Bone marrow (tissue), 2 donors: ENCODE measurements around the gene DYRK1A.

Experiments used
- DNase-seq, 2 donors: peaks; one replicate each; lab custom pipeline; 2025; lab: John Stamatoyannopoulos, UW

Gene DYRK1A

GRCh38 chr21:37419228-37419906, 52.8 kb downstream of the DYRK1A start:
- peak in 1 of 2 donors; percentile 43 for DNase-seq

GRCh38 chr21:37421306-37421705, 54.7 kb downstream of the DYRK1A start:
- no peak for DNase-seq

- no peak for DNase-seq
Measured at GRCh38 chr21:37422382-37422781, 55.8 kb downstream of the DYRK1A start.

- no peak for DNase-seq
Measured at GRCh38 chr21:37423103-37423502, 56.5 kb downstream of the DYRK1A start.

- no peak for DNase-seq
Measured at GRCh38 chr21:37424396-37424795, 57.8 kb downstream of the DYRK1A start.

- no peak for DNase-seq
Measured at GRCh38 chr21:37425001-37425400, 58.4 kb downstream of the DYRK1A start.

- no peak for DNase-seq
Measured at GRCh38 chr21:37425684-37426083, 59.1 kb downstream of the DYRK1A start.

- no peak for DNase-seq
Measured at GRCh38 chr21:37427221-37427620, 60.6 kb downstream of the DYRK1A start.

GRCh38 chr21:37429356-37429755, 62.8 kb downstream of the DYRK1A start:
- DNase-seq, result no peak

- DNase-seq, result no peak
Measured at GRCh38 chr21:37430184-37430821, 63.7 kb downstream of the DYRK1A start.

- no peak for DNase-seq
Measured at GRCh38 chr21:37431243-37431642, 64.7 kb downstream of the DYRK1A start.

GRCh38 chr21:37432710-37433455, 66.3 kb downstream of the DYRK1A start:
- DNase-seq, result no peak

GRCh38 chr21:37433456-37433840, 66.9 kb downstream of the DYRK1A start:
- no peak for DNase-seq

GRCh38 chr21:37435120-37435519, 68.5 kb downstream of the DYRK1A start:
- DNase-seq, result peak in 1 of 2 donors; percentile 95

- DNase-seq, result no peak
Measured at GRCh38 chr21:37435711-37436110, 69.1 kb downstream of the DYRK1A start.

GRCh38 chr21:37436174-37436573, 69.6 kb downstream of the DYRK1A start:
- DNase-seq, result no peak

GRCh38 chr21:37437376-37438080, 71.0 kb downstream of the DYRK1A start:
- DNase-seq, result no peak

- no peak for DNase-seq
Measured at GRCh38 chr21:37443683-37444082, 77.1 kb downstream of the DYRK1A start.

GRCh38 chr21:37445228-37445627, 78.7 kb downstream of the DYRK1A start:
- DNase-seq, result no peak

- no peak for DNase-seq
Measured at GRCh38 chr21:37446552-37446951, 80.0 kb downstream of the DYRK1A start.

- no peak for DNase-seq
Measured at GRCh38 chr21:37447288-37447936, 80.8 kb downstream of the DYRK1A start.
